ENCODE measurements around the gene TSC22D1. TPM values are rescaled to one million over a fixed set of nuclear protein-coding genes. Genes with fewer than 3 reads are reported as not detected.
A peak's percentile ranks its signal among the peaks of the same experiment; 100 is the strongest.

The TSC22D1 gene
- total and polyA plus RNA-seq, 2 donors = 191 to 263 TPM

DNA sequence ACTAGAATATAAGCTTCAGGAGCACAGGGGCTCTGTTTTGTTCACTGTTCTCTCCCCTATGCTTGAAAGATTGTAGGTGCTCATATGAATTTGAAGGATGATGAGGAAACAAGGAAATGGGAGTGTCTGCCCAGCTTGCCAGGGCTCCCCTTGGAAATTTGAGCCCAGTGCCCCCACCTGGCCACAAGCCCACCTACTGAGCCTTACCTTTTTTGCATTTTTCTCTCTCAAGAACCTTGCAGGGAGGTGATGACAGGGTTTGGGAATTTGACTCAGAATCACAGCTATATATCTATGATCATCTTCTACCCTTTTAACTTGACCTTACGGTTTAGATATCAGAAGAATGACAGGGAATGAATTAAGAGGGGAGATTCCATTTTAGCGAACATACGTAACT is 168.8 kb downstream of the TSC22D1 start:
- Histone ChIP-seq H3K9me3 (ENCODE audit: control insufficient read depth in 2 of 2, insufficient read depth in 1 of 2, low read length in 1 of 2) (peaks cover 0 to 4% of the 10 kb centered on the region in 2 donors), H3K4me3 (ENCODE audit: low read length in 2 of 2) (no peak overlapping the region), H3K27ac (ENCODE audit: low read depth in 1 of 2, low read length in 1 of 2) (no peak overlapping the region), H3K27me3 (ENCODE audit: control insufficient read depth in 2 of 2, insufficient read depth in 1 of 2, low read length in 1 of 2) (no peaks in the 10 kb centered on the region), H3K4me1 (ENCODE audit: control insufficient read depth in 2 of 2, insufficient read depth in 2 of 2, low read length in 2 of 2) (peaks cover 0 to 50% of the 10 kb centered on the region in 2 donors), H3K36me3 (ENCODE audit: control insufficient read depth in 2 of 2, insufficient read depth in 2 of 2, low read length in 1 of 2) (no peaks in the 10 kb centered on the region)
- 98% methylated on average over 3 of the region's 3 CpGs for WGBS
- DNase-seq (ENCODE audit: low read depth in 6 of 9, low spot score in 9 of 9) = no peak

DNA sequence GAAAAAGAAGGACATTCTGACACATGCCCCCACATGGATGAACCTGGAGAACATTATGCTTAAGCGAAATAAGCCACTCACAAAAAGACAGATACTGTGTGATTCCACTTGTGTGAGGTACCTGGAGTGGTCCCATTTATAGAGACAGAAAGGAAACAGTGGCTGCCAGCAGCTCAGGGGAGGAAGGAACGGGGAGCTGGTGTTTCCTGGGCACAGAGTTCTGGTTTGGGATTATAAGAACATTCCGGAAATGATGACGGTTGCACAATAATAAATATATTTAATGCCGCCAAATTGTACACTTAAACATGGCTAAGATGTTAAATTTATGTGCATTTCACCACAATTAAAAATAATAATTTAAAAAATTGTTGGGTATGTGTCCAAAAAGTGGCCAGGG is 169.5 kb downstream of the TSC22D1 start:
- H3K4me3 ChIP-seq (ENCODE audit: low read length in 2 of 2) = no peak overlapping the region
- no peaks in the 10 kb centered on the region for H3K27me3 ChIP-seq (ENCODE audit: control insufficient read depth in 2 of 2, insufficient read depth in 1 of 2, low read length in 1 of 2)
- peaks cover 0 to 4% of the 10 kb centered on the region in 2 donors for H3K9me3 ChIP-seq (ENCODE audit: control insufficient read depth in 2 of 2, insufficient read depth in 1 of 2, low read length in 1 of 2)
- 67% methylated on average over 5 of the region's 5 CpGs for WGBS
- peaks cover 0 to 50% of the 10 kb centered on the region in 2 donors for H3K4me1 ChIP-seq (ENCODE audit: control insufficient read depth in 2 of 2, insufficient read depth in 2 of 2, low read length in 2 of 2)
- DNase-seq (ENCODE audit: low read depth in 6 of 9, low spot score in 9 of 9) = no peak
- no peaks in the 10 kb centered on the region for H3K36me3 ChIP-seq (ENCODE audit: control insufficient read depth in 2 of 2, insufficient read depth in 2 of 2, low read length in 1 of 2)
- H3K27ac ChIP-seq (ENCODE audit: low read depth in 1 of 2, low read length in 1 of 2) = no peak overlapping the region

GRCh38 chr13:44404261-44405132 is 171.6 kb downstream of the TSC22D1 start:
- Histone ChIP-seq H3K27me3 (ENCODE audit: control insufficient read depth in 2 of 2, insufficient read depth in 1 of 2, low read length in 1 of 2) (no peaks in the 10 kb centered on the region), H3K4me3 (ENCODE audit: low read length in 2 of 2) (peak overlapping the region in 1 of 2 donors; percentile 25), H3K9me3 (ENCODE audit: control insufficient read depth in 2 of 2, insufficient read depth in 1 of 2, low read length in 1 of 2) (peaks cover 0 to 4% of the 10 kb centered on the region in 2 donors), H3K36me3 (ENCODE audit: control insufficient read depth in 2 of 2, insufficient read depth in 2 of 2, low read length in 1 of 2) (no peaks in the 10 kb centered on the region), H3K4me1 (ENCODE audit: control insufficient read depth in 2 of 2, insufficient read depth in 2 of 2, low read length in 2 of 2) (peaks cover 0 to 40% of the 10 kb centered on the region in 2 donors), H3K27ac (ENCODE audit: low read depth in 1 of 2, low read length in 1 of 2) (peak overlapping the region; percentile 50 to 69)
- 81% methylated on average over 15 of the region's 15 CpGs for WGBS
- DNase-seq (ENCODE audit: low read depth in 6 of 9, low spot score in 9 of 9) = no peak

DNA sequence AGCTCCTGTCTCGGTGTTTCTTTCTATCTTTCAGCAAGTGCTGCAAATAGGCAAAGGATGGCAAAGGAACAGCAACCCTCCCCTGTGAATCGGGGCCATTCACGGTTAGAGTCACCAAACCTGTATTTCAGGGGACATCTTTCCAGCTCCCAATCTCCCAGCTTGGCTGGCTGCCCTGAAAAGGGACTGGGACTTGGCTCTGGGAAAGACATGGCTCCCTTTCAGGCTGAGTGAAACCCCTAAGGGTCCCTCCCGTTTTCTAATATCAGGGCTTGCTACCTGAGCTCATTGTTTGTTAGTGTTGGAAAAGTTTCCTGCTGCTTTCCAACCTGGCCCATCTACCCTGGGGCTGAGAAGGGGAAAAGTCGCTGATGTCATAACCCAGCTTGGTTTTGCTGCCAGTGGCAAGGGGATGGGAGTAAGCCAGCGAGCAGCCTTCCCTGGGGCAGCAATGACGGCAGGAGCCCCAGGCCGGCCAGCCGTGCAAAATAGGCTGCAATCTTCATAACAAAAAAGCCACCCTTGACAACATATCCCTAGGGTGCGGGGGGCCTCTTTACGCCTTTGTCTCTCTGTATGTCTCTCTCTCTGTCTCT is 172.6 kb downstream of the TSC22D1 start:
- peaks cover 0 to 4% of the 10 kb centered on the region in 2 donors for H3K9me3 ChIP-seq (ENCODE audit: control insufficient read depth in 2 of 2, insufficient read depth in 1 of 2, low read length in 1 of 2)
- H3K4me3 ChIP-seq (ENCODE audit: low read length in 2 of 2) = no peak overlapping the region
- H3K27ac ChIP-seq (ENCODE audit: low read depth in 1 of 2, low read length in 1 of 2) = peak overlapping the region in 1 of 2 donors; percentile 69
- DNase-seq (ENCODE audit: low read depth in 6 of 9, low spot score in 9 of 9) = no peak
- no peaks in the 10 kb centered on the region for H3K36me3 ChIP-seq (ENCODE audit: control insufficient read depth in 2 of 2, insufficient read depth in 2 of 2, low read length in 1 of 2)
- 96% methylated on average over 11 of the region's 11 CpGs for WGBS
- peaks cover 0 to 40% of the 10 kb centered on the region in 2 donors for H3K4me1 ChIP-seq (ENCODE audit: control insufficient read depth in 2 of 2, insufficient read depth in 2 of 2, low read length in 2 of 2)
- H3K27me3 ChIP-seq (ENCODE audit: control insufficient read depth in 2 of 2, insufficient read depth in 1 of 2, low read length in 1 of 2) = no peaks in the 10 kb centered on the region

DNA sequence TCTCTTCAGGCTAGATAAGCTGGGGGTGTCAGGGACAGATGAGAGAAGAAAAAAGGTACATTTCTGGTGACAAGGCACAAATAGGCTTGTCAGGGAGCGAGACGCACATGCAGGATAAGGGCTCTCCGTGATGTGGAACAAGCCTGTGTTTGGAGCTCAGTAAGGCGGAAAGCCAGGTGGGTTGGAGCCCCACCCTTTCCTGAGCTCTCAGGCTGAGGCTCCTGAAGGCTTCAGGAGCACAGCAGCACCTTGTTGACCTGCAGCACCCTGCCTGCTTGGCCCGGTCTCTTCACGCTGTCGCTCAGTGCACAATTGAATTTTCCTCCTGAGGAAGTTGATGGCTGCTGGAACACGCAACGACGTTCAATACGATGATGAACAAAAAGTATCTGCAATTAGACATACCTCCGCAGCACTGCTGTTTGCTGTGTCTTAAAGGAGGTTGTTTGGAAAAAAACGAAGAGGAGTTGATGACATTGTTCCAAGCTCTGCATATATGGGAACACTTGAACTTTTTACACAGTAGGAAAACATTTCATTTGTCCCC is 173.2 kb downstream of the TSC22D1 start:
- H3K4me1 ChIP-seq (ENCODE audit: control insufficient read depth in 2 of 2, insufficient read depth in 2 of 2, low read length in 2 of 2) = peaks cover 0 to 40% of the 10 kb centered on the region in 2 donors
- DNase-seq (ENCODE audit: low read depth in 6 of 9, low spot score in 9 of 9) = no peak
- H3K9me3 ChIP-seq (ENCODE audit: control insufficient read depth in 2 of 2, insufficient read depth in 1 of 2, low read length in 1 of 2) = peaks cover 0 to 4% of the 10 kb centered on the region in 2 donors
- H3K4me3 ChIP-seq (ENCODE audit: low read length in 2 of 2) = no peak overlapping the region
- H3K27ac ChIP-seq (ENCODE audit: low read depth in 1 of 2, low read length in 1 of 2) = peak overlapping the region; percentile 20 to 45
- WGBS = 92% methylated on average over 13 of the region's 13 CpGs
- no peaks in the 10 kb centered on the region for H3K27me3 ChIP-seq (ENCODE audit: control insufficient read depth in 2 of 2, insufficient read depth in 1 of 2, low read length in 1 of 2)
- H3K36me3 ChIP-seq (ENCODE audit: control insufficient read depth in 2 of 2, insufficient read depth in 2 of 2, low read length in 1 of 2) = no peaks in the 10 kb centered on the region

DNA sequence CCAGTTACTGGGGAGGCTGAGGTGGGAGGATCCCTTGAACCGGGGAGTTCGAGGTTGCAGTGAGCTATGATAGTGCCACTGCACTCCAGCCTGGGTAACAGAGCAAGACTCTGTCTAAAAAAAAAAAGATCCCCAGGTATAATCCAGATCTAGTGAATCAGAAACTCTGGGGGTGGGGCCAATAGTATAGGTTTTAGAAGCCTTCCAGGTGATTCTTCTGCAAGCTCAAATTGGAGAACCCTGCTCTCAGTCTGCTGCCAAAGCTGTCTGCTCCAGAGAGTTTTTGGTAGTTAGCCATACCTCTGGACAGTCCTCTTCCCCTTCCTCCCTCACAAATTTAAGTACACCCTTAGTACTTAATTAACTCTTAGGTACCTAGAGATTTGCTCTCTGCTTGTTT is 174.6 kb downstream of the TSC22D1 start:
- H3K36me3 ChIP-seq (ENCODE audit: control insufficient read depth in 2 of 2, insufficient read depth in 2 of 2, low read length in 1 of 2) = no peaks in the 10 kb centered on the region
- H3K4me3 ChIP-seq (ENCODE audit: low read length in 2 of 2) = no peak overlapping the region
- H3K9me3 ChIP-seq (ENCODE audit: control insufficient read depth in 2 of 2, insufficient read depth in 1 of 2, low read length in 1 of 2) = peaks cover 0 to 4% of the 10 kb centered on the region in 2 donors
- peaks cover 0 to 43% of the 10 kb centered on the region in 2 donors for H3K4me1 ChIP-seq (ENCODE audit: control insufficient read depth in 2 of 2, insufficient read depth in 2 of 2, low read length in 2 of 2)
- no peaks in the 10 kb centered on the region for H3K27me3 ChIP-seq (ENCODE audit: control insufficient read depth in 2 of 2, insufficient read depth in 1 of 2, low read length in 1 of 2)
- 51% methylated on average over 2 of the region's 2 CpGs for WGBS
- H3K27ac ChIP-seq (ENCODE audit: low read depth in 1 of 2, low read length in 1 of 2) = no peak overlapping the region
- no peak for DNase-seq (ENCODE audit: low read depth in 6 of 9, low spot score in 9 of 9)

- Histone ChIP-seq H3K27me3 (ENCODE audit: control insufficient read depth in 2 of 2, insufficient read depth in 1 of 2, low read length in 1 of 2) (no peaks in the 10 kb centered on the region), H3K27ac (ENCODE audit: low read depth in 1 of 2, low read length in 1 of 2) (no peak overlapping the region), H3K4me1 (ENCODE audit: control insufficient read depth in 2 of 2, insufficient read depth in 2 of 2, low read length in 2 of 2) (peaks cover 0 to 41% of the 10 kb centered on the region in 2 donors), H3K9me3 (ENCODE audit: control insufficient read depth in 2 of 2, insufficient read depth in 1 of 2, low read length in 1 of 2) (peaks cover 0 to 3% of the 10 kb centered on the region in 2 donors), H3K4me3 (ENCODE audit: low read length in 2 of 2) (no peak overlapping the region), H3K36me3 (ENCODE audit: control insufficient read depth in 2 of 2, insufficient read depth in 2 of 2, low read length in 1 of 2) (no peaks in the 10 kb centered on the region)
- DNase-seq (ENCODE audit: low read depth in 6 of 9, low spot score in 9 of 9) = no peak
Measured at GRCh38 chr13:44400736-44401135, 175.4 kb downstream of the TSC22D1 start.

DNA sequence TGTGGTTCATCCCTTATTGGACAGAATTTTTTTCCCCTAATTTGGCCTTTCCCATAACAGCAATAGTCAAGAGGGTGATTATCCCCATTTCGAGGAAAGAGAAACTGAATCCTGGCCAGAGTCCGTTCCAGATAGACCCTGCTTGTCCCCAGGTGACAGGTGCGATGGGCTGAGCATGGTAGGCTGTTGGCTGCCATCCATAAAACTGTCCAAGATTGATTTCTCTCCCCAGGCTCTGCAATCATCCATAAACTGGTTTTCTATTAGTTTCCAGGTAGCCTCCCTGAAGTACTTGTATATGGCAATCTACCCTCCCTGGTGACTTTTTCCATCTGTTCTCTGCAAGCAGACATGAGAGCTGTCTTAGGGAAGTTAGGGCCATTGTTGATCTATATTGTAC is 177.1 kb downstream of the TSC22D1 start:
- no peak overlapping the region for H3K27ac ChIP-seq (ENCODE audit: low read depth in 1 of 2, low read length in 1 of 2)
- H3K4me1 ChIP-seq (ENCODE audit: control insufficient read depth in 2 of 2, insufficient read depth in 2 of 2, low read length in 2 of 2) = peaks cover 0 to 24% of the 10 kb centered on the region in 2 donors
- no peaks in the 10 kb centered on the region for H3K27me3 ChIP-seq (ENCODE audit: control insufficient read depth in 2 of 2, insufficient read depth in 1 of 2, low read length in 1 of 2)
- no peaks in the 10 kb centered on the region for H3K9me3 ChIP-seq (ENCODE audit: control insufficient read depth in 2 of 2, insufficient read depth in 1 of 2, low read length in 1 of 2)
- WGBS = 94% methylated on average over 3 of the region's 3 CpGs
- no peaks in the 10 kb centered on the region for H3K36me3 ChIP-seq (ENCODE audit: control insufficient read depth in 2 of 2, insufficient read depth in 2 of 2, low read length in 1 of 2)
- H3K4me3 ChIP-seq (ENCODE audit: low read length in 2 of 2) = no peak overlapping the region
- DNase-seq (ENCODE audit: low read depth in 6 of 9, low spot score in 9 of 9) = no peak

GRCh38 chr13:44398606-44399005 is 177.5 kb downstream of the TSC22D1 start:
- Histone ChIP-seq H3K36me3 (ENCODE audit: control insufficient read depth in 2 of 2, insufficient read depth in 2 of 2, low read length in 1 of 2) (no peaks in the 10 kb centered on the region), H3K27me3 (ENCODE audit: control insufficient read depth in 2 of 2, insufficient read depth in 1 of 2, low read length in 1 of 2) (no peaks in the 10 kb centered on the region), H3K27ac (ENCODE audit: low read depth in 1 of 2, low read length in 1 of 2) (no peak overlapping the region), H3K4me1 (ENCODE audit: control insufficient read depth in 2 of 2, insufficient read depth in 2 of 2, low read length in 2 of 2) (peaks cover 0 to 20% of the 10 kb centered on the region in 2 donors), H3K4me3 (ENCODE audit: low read length in 2 of 2) (no peak overlapping the region), H3K9me3 (ENCODE audit: control insufficient read depth in 2 of 2, insufficient read depth in 1 of 2, low read length in 1 of 2) (no peaks in the 10 kb centered on the region)
- DNase-seq (ENCODE audit: low read depth in 6 of 9, low spot score in 9 of 9) = no peak
- WGBS = 94% methylated on average over 3 of the region's 3 CpGs
